K562 (cell line): ENCODE measurements around the gene DET1.

Experiments used
- STAT5B ChIP-seq: fragments of 250-450 bp; sonication (Bioruptor Pico); IDR thresholded peaks from 2 replicates; pipeline ENCODE4 v1.8.0; 2021; ENCODE audit warnings: mild to moderate bottlenecking, inconsistent platforms
- ZNF324 ChIP-seq: fragments of 250-450 bp; sonication (Bioruptor Pico); IDR thresholded peaks from 2 replicates; pipeline ENCODE4 v1.4.0; 2020; ENCODE audit warnings: mild to moderate bottlenecking

GRCh38 chr15:88564741-88565140, 18.3 kb upstream of the DET1 start:
- TF ChIP-seq STAT5B (no peak), ZNF324 (CRISPR knock-in tag) (no peak)
